Testis (tissue), 3 donors: Measurements from ENCODE around the gene CDS2. TPM values are rescaled to one million over a fixed set of nuclear protein-coding genes. Genes with fewer than 3 reads are reported as not detected.

ENCODE experiments used
- DNase-seq: peaks from one replicate; pipeline ENCODE4 v3.0.0-alpha.2; 2019
- H3K27ac ChIP-seq, 2 donors: fragments of 200-600 bp; sonication (generic); one replicate each; pipeline ENCODE4 v1.5.1; 2019
- H3K27me3 ChIP-seq: fragments of 200-600 bp; sonication (generic); one replicate; pipeline ENCODE4 v1.5.1; 2019
- H3K36me3 ChIP-seq: fragments of 200-600 bp; sonication (generic); one replicate; pipeline ENCODE4 v1.5.1; 2017; ENCODE audit warnings: low read depth; ENCODE audit errors: missing control alignments
- H3K4me1 ChIP-seq: fragments of 200-600 bp; sonication (generic); one replicate; pipeline ENCODE4 v1.5.1; 2019
- H3K4me3 ChIP-seq, 2 donors: fragments of 200-600 bp; sonication (generic); one replicate each; pipeline ENCODE4 v1.5.1; 2017 to 2019
- H3K9me3 ChIP-seq: fragments of 200-600 bp; sonication (generic); one replicate; pipeline ENCODE4 v1.5.1; 2017
- POLR2A ChIP-seq: fragments of 450-650 bp; IDR thresholded peaks from one replicate; pipeline ENCODE4 v1.6.1; 2017; ENCODE audit warnings: antibody characterized with exemption, mild to moderate bottlenecking, moderate library complexity
- WGBS, 2 donors: methylation state at CpG; one replicate each; pipeline ENCODE4 v1.1.5; 2018; 5-methylcytosine and 5-hydroxymethylcytosine counted together
- intact Hi-C: fragments of 100-400 bp; cut with DNase I; formaldehyde crosslinking; loops from one replicate; pipeline ENCODE4 v1.15.1; 2023; ENCODE audit warnings: low total_unique reads
- polyA plus RNA-seq: library from polyadenylated mRNA; stranded (reverse); fragments of 350-450 nt; fragmentation: Illumina TruSeq; extraction: RNeasy Lipid Tissue Mini Kit (QIAGEN cat#74804); gene quantifications from one replicate; pipeline ENCODE4 v1.2.3, GENCODE V29; 2014; ENCODE audit warnings: low read depth, low replicate concordance; ENCODE audit not compliant: insufficient read depth
- total RNA-seq, 2 donors: library from RNA; depleted of rRNA; stranded (reverse); fragments of >200 nt; gene quantifications; one replicate each; pipeline ENCODE4 v1.2.3, GENCODE V29; 2016
- TF ChIP-seq, protein P1 (sequence below), 3 experiments: fragments of 450-650 bp in 2 of 3; fragments of 200-600 bp in 1 of 3; sonication (generic) in 1 of 3; IDR thresholded peaks; one replicate each; pipeline ENCODE4 v1.5.1; 2016 to 2019; ENCODE audit warnings: antibody characterized with exemption in 3 of 3, mild to moderate bottlenecking in 2 of 3, moderate library complexity in 1 of 3

The CDS2 gene
- total and polyA plus RNA-seq, 3 donors from 2014 or later = 55.0 to 71.0 (median 65.7) TPM

GRCh38 chr20:5188736-5189135 lies 61.9 kb downstream of the CDS2 start:
- no peaks in the 10 kb centered on the region for H3K36me3 ChIP-seq
- intact Hi-C loops = no loop called here
- H3K9me3 ChIP-seq = no peaks in the 10 kb centered on the region
- no peak for TF ChIP-seq POLR2A
- WGBS, 2 donors = 87 to 88% methylated on average over 7 of the region's 7 CpGs
- peaks cover 6% of the 10 kb centered on the region for H3K4me1 ChIP-seq
- no peaks in the 10 kb centered on the region for H3K27me3 ChIP-seq
- DNase-seq = no peak
- H3K27ac ChIP-seq = no peak overlapping the region
- H3K4me3 ChIP-seq = no peak overlapping the region

DNA sequence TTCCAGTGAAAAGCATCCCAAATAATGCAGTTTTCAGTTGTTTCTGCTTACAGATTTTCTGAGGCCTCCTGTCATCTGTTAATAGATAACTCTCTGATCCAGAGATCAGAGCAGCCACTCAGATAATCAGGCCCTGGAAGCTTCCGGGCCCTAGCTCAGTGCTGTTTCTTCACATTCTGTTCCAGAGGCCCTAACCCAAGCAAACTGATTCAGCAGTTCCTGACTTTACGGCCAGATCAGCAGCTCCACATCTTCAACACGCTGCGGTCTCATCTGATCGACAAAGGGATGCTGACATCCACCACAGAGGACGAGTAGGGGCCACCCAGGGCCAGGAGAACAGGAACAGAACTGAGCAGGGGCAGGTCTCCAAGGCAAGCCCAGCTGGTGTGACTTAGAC lies 63.1 kb downstream of the CDS2 start:
- H3K36me3 ChIP-seq = no peaks in the 10 kb centered on the region
- DNase-seq = no peak

GRCh38 chr20:5190444-5190843 lies 63.6 kb downstream of the CDS2 start:
- intact Hi-C loops = loop anchor here (5.0 kb wide), 1 partner anchor 63 kb away; the partner anchor contains the start of gene CDS2
- Histone ChIP-seq H3K4me3 (no peak overlapping the region), H3K27me3 (no peaks in the 10 kb centered on the region), H3K36me3 (no peaks in the 10 kb centered on the region), H3K9me3 (no peaks in the 10 kb centered on the region), H3K27ac (no peak overlapping the region), H3K4me1 (peaks cover 6% of the 10 kb centered on the region)
- WGBS, 2 donors = 83 to 96% methylated on average over 3 of the region's 3 CpGs
- DNase-seq = no peak
- TF ChIP-seq POLR2A = no peak
- TF ChIP-seq, protein P1, sequence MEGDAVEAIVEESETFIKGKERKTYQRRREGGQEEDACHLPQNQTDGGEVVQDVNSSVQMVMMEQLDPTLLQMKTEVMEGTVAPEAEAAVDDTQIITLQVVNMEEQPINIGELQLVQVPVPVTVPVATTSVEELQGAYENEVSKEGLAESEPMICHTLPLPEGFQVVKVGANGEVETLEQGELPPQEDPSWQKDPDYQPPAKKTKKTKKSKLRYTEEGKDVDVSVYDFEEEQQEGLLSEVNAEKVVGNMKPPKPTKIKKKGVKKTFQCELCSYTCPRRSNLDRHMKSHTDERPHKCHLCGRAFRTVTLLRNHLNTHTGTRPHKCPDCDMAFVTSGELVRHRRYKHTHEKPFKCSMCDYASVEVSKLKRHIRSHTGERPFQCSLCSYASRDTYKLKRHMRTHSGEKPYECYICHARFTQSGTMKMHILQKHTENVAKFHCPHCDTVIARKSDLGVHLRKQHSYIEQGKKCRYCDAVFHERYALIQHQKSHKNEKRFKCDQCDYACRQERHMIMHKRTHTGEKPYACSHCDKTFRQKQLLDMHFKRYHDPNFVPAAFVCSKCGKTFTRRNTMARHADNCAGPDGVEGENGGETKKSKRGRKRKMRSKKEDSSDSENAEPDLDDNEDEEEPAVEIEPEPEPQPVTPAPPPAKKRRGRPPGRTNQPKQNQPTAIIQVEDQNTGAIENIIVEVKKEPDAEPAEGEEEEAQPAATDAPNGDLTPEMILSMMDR (IDR thresholded peaks at IDR 0.05) = no peak

More for the DNA sequence above, 63.1 kb downstream of the CDS2 start:
- intact Hi-C loops = loop anchor here (5.0 kb wide), 1 partner anchor 63 kb away; the partner anchor contains the start of gene CDS2
- no peak for TF ChIP-seq POLR2A
- TF ChIP-seq, protein P1 (IDR thresholded peaks at IDR 0.05) = no peak
- H3K27me3 ChIP-seq = no peaks in the 10 kb centered on the region
- peaks cover 6% of the 10 kb centered on the region for H3K4me1 ChIP-seq
- no peak overlapping the region for H3K4me3 ChIP-seq
- H3K9me3 ChIP-seq = no peaks in the 10 kb centered on the region
- no peak overlapping the region for H3K27ac ChIP-seq
- whole genome bisulfite sequencing, 2 donors = 88 to 89% methylated on average over 6 of the region's 6 CpGs

- TF ChIP-seq, protein P1 (IDR thresholded peaks at IDR 0.05) = peak; percentile 65 to 77 (median 69)
- no peak for TF ChIP-seq POLR2A
- Histone ChIP-seq H3K4me3 (no peak overlapping the region), H3K27me3 (no peaks in the 10 kb centered on the region), H3K27ac (peak overlapping the region; percentile 51 to 73), H3K9me3 (no peaks in the 10 kb centered on the region), H3K4me1 (peaks cover 6% of the 10 kb centered on the region), H3K36me3 (no peaks in the 10 kb centered on the region)
- peak; percentile 49 for DNase-seq
- intact Hi-C loops = loop anchor here (5.0 kb wide), 1 partner anchor 65 kb away; the partner anchor contains the start of gene CDS2
- WGBS, 2 donors = 51% methylated on average over 9 of the region's 9 CpGs
These were observed 65.2 kb downstream of the CDS2 start for GRCh38 chr20:5191829-5192569.

DNA sequence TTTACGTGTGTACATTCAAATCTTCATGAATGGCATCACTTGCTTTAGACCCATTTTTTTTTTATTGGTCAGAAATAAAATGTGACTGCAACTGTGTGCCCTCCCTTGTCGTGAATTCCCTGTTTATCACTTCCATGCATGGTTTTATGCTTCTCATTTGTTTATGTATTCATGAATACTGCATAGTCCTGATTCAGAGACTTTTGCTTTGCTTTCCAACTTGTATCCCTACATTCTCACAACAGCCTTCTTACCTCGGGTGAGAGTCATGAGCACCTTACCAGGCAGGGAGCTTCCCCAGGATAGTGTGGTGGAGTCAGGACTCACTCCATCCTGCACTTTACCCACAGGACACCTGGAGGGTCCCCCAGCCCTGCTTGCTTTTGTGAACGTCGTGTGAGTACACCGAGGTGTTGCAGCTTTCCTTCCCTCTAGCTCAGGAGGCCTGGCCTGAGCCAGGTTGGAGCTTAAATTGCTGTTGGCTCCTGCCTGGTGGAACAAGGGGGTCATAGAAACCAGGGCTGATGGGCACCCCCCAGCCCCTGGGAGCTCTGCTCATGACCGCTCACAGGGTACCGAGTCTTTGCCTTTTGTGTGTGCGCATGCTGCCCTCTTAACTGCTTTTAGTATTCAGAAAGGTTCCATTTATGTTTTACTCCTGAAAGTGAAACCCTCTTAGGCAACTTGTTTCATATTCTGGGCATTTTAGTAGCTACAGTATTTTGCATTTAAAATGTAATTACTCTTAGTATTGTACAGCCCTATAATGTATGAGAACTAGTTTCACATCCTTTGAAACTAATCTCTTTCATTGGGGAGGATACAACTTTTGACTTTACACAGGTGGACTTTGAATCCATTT lies 66.0 kb downstream of the CDS2 start:
- no peaks in the 10 kb centered on the region for H3K9me3 ChIP-seq
- WGBS, 2 donors = 65 to 68% methylated on average over 9 of the region's 9 CpGs
- intact Hi-C loops = loop anchor here (5.0 kb wide), 1 partner anchor 66 kb away; the partner anchor contains the start of gene CDS2

More for the DNA sequence above, 66.0 kb downstream of the CDS2 start:
- Histone ChIP-seq H3K27me3 (no peaks in the 10 kb centered on the region), H3K4me3 (no peak overlapping the region), H3K27ac (no peak overlapping the region), H3K4me1 (peaks cover 12% of the 10 kb centered on the region), H3K36me3 (no peaks in the 10 kb centered on the region)
- TF ChIP-seq, protein P1 (IDR thresholded peaks at IDR 0.05) = no peak
- TF ChIP-seq POLR2A = no peak
- no peak for DNase-seq
